HL-60 (cell line): ENCODE results near the gene DYSF.

Experiments used
- GABPA ChIP-seq: IDR thresholded peaks from 2 replicates; pipeline ENCODE4 v1.6.1; 2012; ENCODE audit warnings: low read depth
- POLR2AphosphoS5 ChIP-seq: IDR thresholded peaks from 2 replicates; pipeline ENCODE4 v1.6.1; 2012; ENCODE audit warnings: low read depth
- SPI1 ChIP-seq: IDR thresholded peaks from 2 replicates; pipeline ENCODE4 v1.6.1; 2012; ENCODE audit warnings: low read depth, mild to moderate bottlenecking, borderline replicate concordance
- TF ChIP-seq, protein P1 (sequence below): IDR thresholded peaks from one replicate; pipeline ENCODE4 v1.5.1; 2011; ENCODE audit warnings: low read length, control low read depth, inconsistent platforms; ENCODE audit not compliant: insufficient read depth
- TF ChIP-seq, protein P2 (sequence below): IDR thresholded peaks from 2 replicates; pipeline ENCODE4 v1.6.1; 2012; ENCODE audit warnings: low read depth; ENCODE audit not compliant: insufficient replicate concordance

DNA sequence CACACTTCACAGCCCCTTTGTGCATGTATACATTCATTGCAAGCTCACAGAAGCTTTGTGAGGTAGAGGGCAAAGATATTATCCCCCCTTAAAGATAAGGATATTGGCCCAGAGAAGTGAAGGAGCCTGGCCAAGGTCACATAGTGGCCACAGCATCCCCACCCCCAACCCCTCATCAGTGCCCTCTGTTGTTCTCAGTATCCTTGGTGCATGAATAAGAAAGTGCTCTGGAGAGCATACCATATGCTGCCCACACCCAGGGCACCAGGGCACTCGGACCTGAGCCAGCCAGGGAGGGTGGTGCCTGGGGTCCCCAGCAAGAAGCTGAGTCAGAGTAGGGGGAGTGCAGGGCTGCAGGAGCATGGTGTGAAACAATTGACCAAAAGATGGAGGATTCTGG lies 3.3 kb downstream of the DYSF start:
- TF ChIP-seq, protein P1, sequence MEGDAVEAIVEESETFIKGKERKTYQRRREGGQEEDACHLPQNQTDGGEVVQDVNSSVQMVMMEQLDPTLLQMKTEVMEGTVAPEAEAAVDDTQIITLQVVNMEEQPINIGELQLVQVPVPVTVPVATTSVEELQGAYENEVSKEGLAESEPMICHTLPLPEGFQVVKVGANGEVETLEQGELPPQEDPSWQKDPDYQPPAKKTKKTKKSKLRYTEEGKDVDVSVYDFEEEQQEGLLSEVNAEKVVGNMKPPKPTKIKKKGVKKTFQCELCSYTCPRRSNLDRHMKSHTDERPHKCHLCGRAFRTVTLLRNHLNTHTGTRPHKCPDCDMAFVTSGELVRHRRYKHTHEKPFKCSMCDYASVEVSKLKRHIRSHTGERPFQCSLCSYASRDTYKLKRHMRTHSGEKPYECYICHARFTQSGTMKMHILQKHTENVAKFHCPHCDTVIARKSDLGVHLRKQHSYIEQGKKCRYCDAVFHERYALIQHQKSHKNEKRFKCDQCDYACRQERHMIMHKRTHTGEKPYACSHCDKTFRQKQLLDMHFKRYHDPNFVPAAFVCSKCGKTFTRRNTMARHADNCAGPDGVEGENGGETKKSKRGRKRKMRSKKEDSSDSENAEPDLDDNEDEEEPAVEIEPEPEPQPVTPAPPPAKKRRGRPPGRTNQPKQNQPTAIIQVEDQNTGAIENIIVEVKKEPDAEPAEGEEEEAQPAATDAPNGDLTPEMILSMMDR: no peak
- TF ChIP-seq POLR2AphosphoS5 (no peak), SPI1 (no peak), GABPA (no peak)
- TF ChIP-seq, protein P2, sequence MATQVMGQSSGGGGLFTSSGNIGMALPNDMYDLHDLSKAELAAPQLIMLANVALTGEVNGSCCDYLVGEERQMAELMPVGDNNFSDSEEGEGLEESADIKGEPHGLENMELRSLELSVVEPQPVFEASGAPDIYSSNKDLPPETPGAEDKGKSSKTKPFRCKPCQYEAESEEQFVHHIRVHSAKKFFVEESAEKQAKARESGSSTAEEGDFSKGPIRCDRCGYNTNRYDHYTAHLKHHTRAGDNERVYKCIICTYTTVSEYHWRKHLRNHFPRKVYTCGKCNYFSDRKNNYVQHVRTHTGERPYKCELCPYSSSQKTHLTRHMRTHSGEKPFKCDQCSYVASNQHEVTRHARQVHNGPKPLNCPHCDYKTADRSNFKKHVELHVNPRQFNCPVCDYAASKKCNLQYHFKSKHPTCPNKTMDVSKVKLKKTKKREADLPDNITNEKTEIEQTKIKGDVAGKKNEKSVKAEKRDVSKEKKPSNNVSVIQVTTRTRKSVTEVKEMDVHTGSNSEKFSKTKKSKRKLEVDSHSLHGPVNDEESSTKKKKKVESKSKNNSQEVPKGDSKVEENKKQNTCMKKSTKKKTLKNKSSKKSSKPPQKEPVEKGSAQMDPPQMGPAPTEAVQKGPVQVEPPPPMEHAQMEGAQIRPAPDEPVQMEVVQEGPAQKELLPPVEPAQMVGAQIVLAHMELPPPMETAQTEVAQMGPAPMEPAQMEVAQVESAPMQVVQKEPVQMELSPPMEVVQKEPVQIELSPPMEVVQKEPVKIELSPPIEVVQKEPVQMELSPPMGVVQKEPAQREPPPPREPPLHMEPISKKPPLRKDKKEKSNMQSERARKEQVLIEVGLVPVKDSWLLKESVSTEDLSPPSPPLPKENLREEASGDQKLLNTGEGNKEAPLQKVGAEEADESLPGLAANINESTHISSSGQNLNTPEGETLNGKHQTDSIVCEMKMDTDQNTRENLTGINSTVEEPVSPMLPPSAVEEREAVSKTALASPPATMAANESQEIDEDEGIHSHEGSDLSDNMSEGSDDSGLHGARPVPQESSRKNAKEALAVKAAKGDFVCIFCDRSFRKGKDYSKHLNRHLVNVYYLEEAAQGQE: no peak
